PC-9 (cell line): ENCODE results near the gene GABRB2.

Source experiments
- CTCF ChIP-seq: fragments of 200-600 bp; sonication (generic); conservative IDR thresholded peaks from 2 replicates; pipeline ENCODE4 v1.6.1; 2017; ENCODE audit warnings: mixed run types, antibody characterized with exemption, mild to moderate bottlenecking, moderate library complexity
- EZH2 ChIP-seq: fragments of 200-600 bp; sonication (generic); IDR thresholded peaks from 2 replicates; pipeline ENCODE4 v1.8.0; 2017; ENCODE audit warnings: antibody characterized with exemption, low read depth

- TF ChIP-seq CTCF, result no peak
- TF ChIP-seq EZH2, result no peak
Observed at GRCh38 chr5:161507591-161507990, 38.9 kb downstream of the GABRB2 start.
